Activated naive CD4-positive, alpha-beta T cell treated with anti-CD3 and anti-CD28 coated beads, Interleukin-2, amount 50 U/mL, for 72 hours (primary cell): Measurements from ENCODE around the gene TMEM52B. TPM values are rescaled to one million over a fixed set of nuclear protein-coding genes. Genes with fewer than 3 reads are reported as not detected.
"Not testable (repeated sequence)": the region's sequence is repeated elsewhere in the genome, so short reads cannot be mapped to it uniquely, and the experiment has no call there.

Source experiments
- ATAC-seq, 2 donors: fragments of 150-1000 bp; cut with Tn5 transposase; 2 replicates each; pipeline ENCODE4 v1.10.0; 2021; ENCODE audit warnings: mild to moderate bottlenecking in 2 of 2, moderate library complexity in 2 of 2
- DNase-seq, 2 donors: peaks; one replicate each; pipeline ENCODE4 v3.0.0; 2021 to 2022; ENCODE audit warnings: low spot score in 2 of 2
- H3K27ac Mint-ChIP-seq, 2 donors: one replicate each; pipeline ENCODE4 v1.8.0; 2022; ENCODE audit warnings: mild to moderate bottlenecking in 2 of 2, mixed read lengths in 2 of 2
- H3K36me3 Mint-ChIP-seq, 2 donors: one replicate each; pipeline ENCODE4 v1.8.0; 2022; ENCODE audit warnings: mixed read lengths in 2 of 2
- H3K9me3 Mint-ChIP-seq, 2 donors: one replicate each; pipeline ENCODE4 v1.8.0; 2022; ENCODE audit warnings: mixed read lengths in 2 of 2
- total RNA-seq, 2 donors: library from RNA; stranded (reverse); gene quantifications; one replicate each; pipeline ENCODE4 v1.2.3, GENCODE V29; 2022

Gene TMEM52B
- total RNA-seq, 2 donors from 2014 or later = not detected

- no peaks in the 10 kb centered on the region for H3K9me3 Mint-ChIP-seq
- no peak for DNase-seq
- ATAC-seq = no peak
- H3K36me3 Mint-ChIP-seq = no peaks in the 10 kb centered on the region
- H3K27ac Mint-ChIP-seq = no peak overlapping the region
These were observed 39.2 kb downstream of the TMEM52B start for GRCh38 chr12:10218021-10218420.

- Mint-ChIP-seq H3K36me3 (peaks cover 9 to 10% of the 10 kb centered on the region in 2 donors), H3K27ac (no peak overlapping the region), H3K9me3 (no peaks in the 10 kb centered on the region)
- DNase-seq (no peak), ATAC-seq (no peak)
These were observed 41.7 kb downstream of the TMEM52B start for GRCh38 chr12:10220398-10221077.

- Mint-ChIP-seq H3K9me3 (no peaks in the 10 kb centered on the region), H3K27ac (no peak overlapping the region), H3K36me3 (peaks cover 9 to 10% of the 10 kb centered on the region in 2 donors)
- no peak for ATAC-seq
- DNase-seq = no peak
These were observed 43.0 kb downstream of the TMEM52B start for GRCh38 chr12:10221846-10222245.

GRCh38 chr12:10223208-10223607 lies 44.4 kb downstream of the TMEM52B start:
- no peak for ATAC-seq
- H3K9me3 Mint-ChIP-seq = no peaks in the 10 kb centered on the region
- no peak for DNase-seq
- H3K36me3 Mint-ChIP-seq = peaks cover 9 to 10% of the 10 kb centered on the region in 2 donors
- no peak overlapping the region for H3K27ac Mint-ChIP-seq

GRCh38 chr12:10225426-10225825 lies 46.6 kb downstream of the TMEM52B start:
- not testable (repeated sequence) for H3K36me3 Mint-ChIP-seq, DNase-seq, ATAC-seq, H3K9me3 Mint-ChIP-seq, H3K27ac Mint-ChIP-seq

- ATAC-seq = no peak
- Mint-ChIP-seq H3K36me3 (peaks cover 9 to 10% of the 10 kb centered on the region in 2 donors), H3K27ac (no peak overlapping the region), H3K9me3 (no peaks in the 10 kb centered on the region)
- no peak for DNase-seq
These were observed 47.3 kb downstream of the TMEM52B start for GRCh38 chr12:10226086-10226485.

GRCh38 chr12:10226731-10227130 lies 47.9 kb downstream of the TMEM52B start:
- no peak for DNase-seq
- Mint-ChIP-seq H3K9me3 (no peaks in the 10 kb centered on the region), H3K27ac (no peak overlapping the region), H3K36me3 (peaks cover 9 to 10% of the 10 kb centered on the region in 2 donors)
- ATAC-seq = no peak

- ATAC-seq (peak; percentile 33 to 94), DNase-seq (no peak)
- H3K9me3 Mint-ChIP-seq = no peaks in the 10 kb centered on the region
- H3K36me3 Mint-ChIP-seq = peaks cover 9 to 10% of the 10 kb centered on the region in 2 donors
- no peak overlapping the region for H3K27ac Mint-ChIP-seq
These were observed 48.8 kb downstream of the TMEM52B start for GRCh38 chr12:10227648-10228047.

GRCh38 chr12:10234562-10234961 lies 55.7 kb downstream of the TMEM52B start:
- peaks cover 0 to 6% of the 10 kb centered on the region in 2 donors for H3K9me3 Mint-ChIP-seq
- H3K27ac Mint-ChIP-seq = no peak overlapping the region
- ATAC-seq = no peak
- peaks cover 0 to 25% of the 10 kb centered on the region in 2 donors for H3K36me3 Mint-ChIP-seq
- DNase-seq = no peak

- peak; percentile 49 to 62 for ATAC-seq
- H3K27ac Mint-ChIP-seq = no peak overlapping the region
- no peak for DNase-seq
These were observed 57.2 kb downstream of the TMEM52B start for GRCh38 chr12:10235761-10236631.

GRCh38 chr12:10236720-10237119 lies 57.9 kb downstream of the TMEM52B start:
- no peak for DNase-seq
- Mint-ChIP-seq H3K36me3 (peaks cover 0 to 25% of the 10 kb centered on the region in 2 donors), H3K27ac (no peak overlapping the region), H3K9me3 (peaks cover 0 to 6% of the 10 kb centered on the region in 2 donors)
- no peak for ATAC-seq

More at GRCh38 chr12:10235761-10236631, 57.2 kb downstream of the TMEM52B start:
- H3K36me3 Mint-ChIP-seq = peaks cover 0 to 25% of the 10 kb centered on the region in 2 donors
- H3K9me3 Mint-ChIP-seq = peaks cover 0 to 6% of the 10 kb centered on the region in 2 donors

GRCh38 chr12:10238526-10238925 lies 59.7 kb downstream of the TMEM52B start:
- ATAC-seq (no peak), DNase-seq (no peak)
- H3K27ac Mint-ChIP-seq = no peak overlapping the region
- H3K9me3 Mint-ChIP-seq = peaks cover 0 to 6% of the 10 kb centered on the region in 2 donors
- peaks cover 0 to 23% of the 10 kb centered on the region in 2 donors for H3K36me3 Mint-ChIP-seq

- Mint-ChIP-seq H3K9me3 (no peaks in the 10 kb centered on the region), H3K36me3 (peaks cover 0 to under 1% of the 10 kb centered on the region in 2 donors)
- DNase-seq = no peak
These were observed 62.5 kb downstream of the TMEM52B start for GRCh38 chr12:10241290-10241689.

More at GRCh38 chr12:10241290-10241689, 62.5 kb downstream of the TMEM52B start:
- no peak overlapping the region for H3K27ac Mint-ChIP-seq
- ATAC-seq = no peak

Other genes with a start within 250 kb of the TMEM52B start
- not detected for gene CLEC2A, start 246.7 kb upstream of the TMEM52B start, total RNA-seq
- under 1 TPM in 1 of 2 donors, not detected in 1; 0.93 TPM for gene CLEC12A, start 207.6 kb upstream of the TMEM52B start, total RNA-seq
- gene CLEC1B, start 179.9 kb upstream of the TMEM52B start, total RNA-seq = not detected
- not detected for gene CLEC12B, start 168.4 kb upstream of the TMEM52B start, total RNA-seq
- gene CLEC9A, start 148.3 kb upstream of the TMEM52B start, total RNA-seq = not detected
- gene CLEC1A, start 80.0 kb upstream of the TMEM52B start, total RNA-seq = not detected
- gene CLEC7A, start 48.8 kb upstream of the TMEM52B start, total RNA-seq = under 1 TPM in 1 of 2 donors, not detected in 1; 0.09 TPM
- not detected for gene OLR1, start 6.9 kb upstream of the TMEM52B start, total RNA-seq
- 10 to 100 TPM in 1 of 2 donors, 1 to 10 TPM in 1; 3.6 to 11.0 TPM for gene GABARAPL1, start 33.8 kb downstream of the TMEM52B start, total RNA-seq
- gene KLRD1, start 128.8 kb downstream of the TMEM52B start, total RNA-seq = under 1 TPM; 0.27 to 0.89 TPM
- gene KLRK1, start 211.0 kb downstream of the TMEM52B start, total RNA-seq = 1 to 10 TPM in 1 of 2 donors, under 1 TPM in 1; 0.39 to 2.8 TPM
- under 1 TPM in 1 of 2 donors, not detected in 1; 0.75 TPM for gene KLRC4, start 230.7 kb downstream of the TMEM52B start, total RNA-seq
- gene KLRC3, start 241.6 kb downstream of the TMEM52B start, total RNA-seq = not detected